ENCODE results near the gene ARRDC1. TPM values are rescaled to one million over a fixed set of nuclear protein-coding genes. Genes with fewer than 3 reads are reported as not detected.
A peak's percentile ranks its signal among the peaks of the same experiment; 100 is the strongest.

The ARRDC1 gene
- total RNA-seq, 4 donors from 2014 or later: 16.6 to 28.2 (median 21.7) TPM

GRCh38 chr9:137634016-137634415 lies 28.5 kb downstream of the ARRDC1 start:
- intact Hi-C loops (cut with DNase I): no loop called here
- Histone ChIP-seq H3K27me3 (no peaks in the 10 kb centered on the region), H3K36me3 (no peaks in the 10 kb centered on the region), H3K4me3 (no peak overlapping the region), H3K27ac (replicated peaks in 1 of 4) (no peak overlapping the region), H3K9me3 (no peaks in the 10 kb centered on the region), H3K4me1 (peaks cover 32 to 59% (median 44%) of the 10 kb centered on the region in 4 donors)
- TF ChIP-seq POLR2AphosphoS5 (IDR thresholded peaks at IDR 0.05): no peak
- TF ChIP-seq, protein P1, sequence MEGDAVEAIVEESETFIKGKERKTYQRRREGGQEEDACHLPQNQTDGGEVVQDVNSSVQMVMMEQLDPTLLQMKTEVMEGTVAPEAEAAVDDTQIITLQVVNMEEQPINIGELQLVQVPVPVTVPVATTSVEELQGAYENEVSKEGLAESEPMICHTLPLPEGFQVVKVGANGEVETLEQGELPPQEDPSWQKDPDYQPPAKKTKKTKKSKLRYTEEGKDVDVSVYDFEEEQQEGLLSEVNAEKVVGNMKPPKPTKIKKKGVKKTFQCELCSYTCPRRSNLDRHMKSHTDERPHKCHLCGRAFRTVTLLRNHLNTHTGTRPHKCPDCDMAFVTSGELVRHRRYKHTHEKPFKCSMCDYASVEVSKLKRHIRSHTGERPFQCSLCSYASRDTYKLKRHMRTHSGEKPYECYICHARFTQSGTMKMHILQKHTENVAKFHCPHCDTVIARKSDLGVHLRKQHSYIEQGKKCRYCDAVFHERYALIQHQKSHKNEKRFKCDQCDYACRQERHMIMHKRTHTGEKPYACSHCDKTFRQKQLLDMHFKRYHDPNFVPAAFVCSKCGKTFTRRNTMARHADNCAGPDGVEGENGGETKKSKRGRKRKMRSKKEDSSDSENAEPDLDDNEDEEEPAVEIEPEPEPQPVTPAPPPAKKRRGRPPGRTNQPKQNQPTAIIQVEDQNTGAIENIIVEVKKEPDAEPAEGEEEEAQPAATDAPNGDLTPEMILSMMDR (IDR thresholded peaks at IDR 0.05): no peak
- TF ChIP-seq EP300 (IDR thresholded peaks at IDR 0.05): no peak
- TF ChIP-seq POLR2A (IDR thresholded peaks at IDR 0.05; ENCODE audit: low read depth): no peak
- 90% methylated on average over 5 of the region's 5 CpGs for WGBS
- DNase-seq (ENCODE audit: extremely low spot score): no peak

DNA sequence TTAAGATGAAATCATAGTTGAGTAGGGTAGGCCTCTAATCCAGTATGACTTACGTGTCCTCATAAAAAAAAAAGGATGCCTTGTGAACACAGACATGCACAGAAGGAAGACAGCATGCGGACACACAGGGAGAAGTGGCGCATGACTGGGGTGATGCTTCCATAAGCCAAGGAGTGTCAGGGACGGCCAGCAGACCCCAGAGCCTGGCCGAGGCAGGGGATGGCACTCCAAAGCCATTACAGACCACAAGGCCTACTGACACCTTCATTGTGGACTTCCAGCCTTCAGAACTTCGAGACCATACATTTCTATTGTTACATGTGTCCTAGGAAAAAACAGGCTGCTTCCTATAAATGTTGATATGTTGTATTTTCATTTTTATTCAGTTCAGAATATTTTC lies 33.2 kb downstream of the ARRDC1 start:
- Histone ChIP-seq H3K4me1 (peaks cover 6 to 27% (median 18%) of the 10 kb centered on the region in 4 donors), H3K9me3 (no peaks in the 10 kb centered on the region), H3K27me3 (no peaks in the 10 kb centered on the region), H3K4me3 (no peak overlapping the region), H3K36me3 (peaks cover 0 to 21% (median 0%) of the 10 kb centered on the region in 4 donors), H3K27ac (replicated peaks in 1 of 4) (no peak overlapping the region)
- WGBS: 92% methylated on average over 6 of the region's 6 CpGs
- intact Hi-C loops (cut with DNase I): no loop called here
- TF ChIP-seq, protein P1 (IDR thresholded peaks at IDR 0.05): no peak
- no peak for DNase-seq (ENCODE audit: extremely low spot score)

DNA sequence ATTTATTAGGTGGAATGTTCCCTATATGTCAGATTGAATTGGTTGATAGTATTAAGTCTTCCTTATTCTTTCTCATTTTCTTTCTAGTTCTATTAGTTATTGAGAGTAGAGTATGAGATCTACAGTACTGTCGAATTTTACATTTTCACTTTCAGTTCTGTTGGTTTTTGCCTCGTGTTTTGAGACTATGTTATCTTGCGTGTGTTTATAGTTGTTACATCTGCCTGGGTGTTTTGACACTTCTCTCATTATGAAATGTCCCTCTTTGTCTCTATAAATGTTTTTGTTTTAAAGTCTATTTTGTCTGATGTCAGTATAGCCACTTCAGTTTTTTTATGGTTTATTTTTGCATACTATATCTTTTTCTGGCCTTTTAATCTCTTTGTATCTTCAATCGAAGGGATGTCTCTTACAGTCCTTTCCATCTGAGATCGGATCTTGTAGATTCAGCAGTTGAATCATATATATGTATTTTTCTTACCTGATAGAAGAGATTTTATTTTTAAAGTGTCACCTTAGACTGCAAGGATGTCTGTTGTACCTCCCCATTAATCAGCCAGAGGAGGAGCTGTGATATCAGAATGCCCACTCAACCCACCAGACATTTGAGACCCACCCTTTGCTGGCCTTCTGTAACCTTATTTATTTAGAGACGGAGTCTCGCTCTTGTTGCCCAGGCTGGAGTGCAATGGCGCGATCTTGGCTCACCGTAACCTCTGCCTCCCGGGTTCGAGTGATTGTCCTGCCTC lies 34.0 kb downstream of the ARRDC1 start:
- TF ChIP-seq, protein P1 (IDR thresholded peaks at IDR 0.05): no peak
- no peak for TF ChIP-seq EP300 (IDR thresholded peaks at IDR 0.05)
- no peak for TF ChIP-seq POLR2A (IDR thresholded peaks at IDR 0.05; ENCODE audit: low read depth)
- TF ChIP-seq POLR2AphosphoS5 (IDR thresholded peaks at IDR 0.05): no peak
- intact Hi-C loops (cut with DNase I): no loop called here
- 71% methylated on average over 12 of the region's 12 CpGs for WGBS
- Histone ChIP-seq H3K4me3 (peak overlapping the region in 3 of 4 donors; percentile 9 to 13 (median 10)), H3K4me1 (peaks cover 6 to 27% (median 18%) of the 10 kb centered on the region in 4 donors), H3K9me3 (no peaks in the 10 kb centered on the region), H3K27me3 (no peaks in the 10 kb centered on the region), H3K36me3 (peaks cover 0 to 25% (median 2%) of the 10 kb centered on the region in 4 donors), H3K27ac (replicated peaks in 1 of 4) (no peak overlapping the region)
- DNase-seq (ENCODE audit: extremely low spot score): no peak

DNA sequence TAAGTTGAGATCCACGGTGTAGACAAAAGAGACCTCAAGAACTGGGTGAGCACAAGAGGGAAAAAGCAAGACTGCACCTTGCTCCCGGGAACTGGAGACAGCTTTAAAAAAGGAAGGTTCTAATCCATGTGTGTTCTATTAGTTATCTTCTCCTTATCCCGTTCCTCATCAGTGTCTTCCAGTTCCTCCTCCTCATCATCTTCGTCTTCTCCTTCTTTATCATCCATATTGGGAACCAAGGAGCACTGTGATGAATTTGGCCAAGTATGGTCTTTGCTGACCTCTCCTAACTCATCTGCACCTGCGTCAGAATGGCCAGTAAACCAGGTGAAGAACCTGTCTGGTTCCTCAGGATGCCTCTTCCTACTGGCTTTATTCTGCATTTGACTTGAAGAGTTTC lies 35.4 kb downstream of the ARRDC1 start:
- WGBS: 94% methylated on average over 5 of the region's 5 CpGs
- Histone ChIP-seq H3K27me3 (no peaks in the 10 kb centered on the region), H3K4me1 (peaks cover 6 to 26% (median 21%) of the 10 kb centered on the region in 4 donors), H3K4me3 (no peak overlapping the region), H3K27ac (replicated peaks in 1 of 4) (no peak overlapping the region), H3K9me3 (no peaks in the 10 kb centered on the region), H3K36me3 (peaks cover 0 to 25% (median 2%) of the 10 kb centered on the region in 4 donors)
- no peak for DNase-seq (ENCODE audit: extremely low spot score)
- TF ChIP-seq, protein P1 (IDR thresholded peaks at IDR 0.05): no peak
- TF ChIP-seq EP300 (IDR thresholded peaks at IDR 0.05) (no peak), POLR2A (IDR thresholded peaks at IDR 0.05; ENCODE audit: low read depth) (no peak), POLR2AphosphoS5 (IDR thresholded peaks at IDR 0.05) (no peak)
- intact Hi-C loops (cut with DNase I): no loop called here
